Mesenchymal stem cell (in vitro differentiated cells and primary cell): ENCODE measurements around the gene KDM3A.

Source experiments
- DNase-seq: peaks from one replicate; pipeline ENCODE4 v3.0.0-alpha.2; 2013
- H2AFZ ChIP-seq: one replicate; pipeline ENCODE4 v1.6.1; 2013; ENCODE audit warnings: low read depth, mild to moderate bottlenecking, control low read depth, inconsistent platforms, low read length, moderate library complexity
- H2AK5ac ChIP-seq: 2 replicates; pipeline ENCODE4 v1.6.1; 2013; ENCODE audit warnings: low read length, moderate library complexity, mild to moderate bottlenecking, inconsistent platforms; ENCODE audit not compliant: severe bottlenecking
- H2BK120ac ChIP-seq: one replicate; pipeline ENCODE4 v1.6.1; 2013; ENCODE audit warnings: low read depth, mild to moderate bottlenecking, inconsistent platforms, low read length, moderate library complexity
- H2BK12ac ChIP-seq, 2 experiments: one replicate each; pipeline ENCODE4 v1.6.1; 2013; ENCODE audit warnings: inconsistent platforms in 2 of 2, low read length in 2 of 2, mild to moderate bottlenecking in 2 of 2, moderate library complexity in 2 of 2, control low read depth in 1 of 2
- H2BK15ac ChIP-seq: one replicate; pipeline ENCODE4 v1.6.1; 2013; ENCODE audit warnings: mild to moderate bottlenecking, low read depth, inconsistent platforms; ENCODE audit not compliant: poor library complexity, severe bottlenecking
- H2BK5ac ChIP-seq: 2 replicates; pipeline ENCODE4 v1.6.1; 2013; ENCODE audit warnings: low read depth, mild to moderate bottlenecking, low read length, control low read depth, inconsistent platforms; ENCODE audit not compliant: poor library complexity, severe bottlenecking
- H3K14ac ChIP-seq, 2 experiments: one replicate each; pipeline ENCODE4 v1.6.1; 2013; ENCODE audit warnings: inconsistent platforms in 2 of 2, low read length in 2 of 2, control low read depth in 1 of 2, mild to moderate bottlenecking in 1 of 2, moderate library complexity in 1 of 2
- H3K18ac ChIP-seq, 2 experiments: one replicate each; pipeline ENCODE4 v1.6.1; 2013; ENCODE audit warnings: inconsistent platforms in 2 of 2, low read length in 2 of 2, control low read depth in 1 of 2, low read depth in 1 of 2, mild to moderate bottlenecking in 1 of 2
- H3K23ac ChIP-seq, 2 experiments: one replicate each; pipeline ENCODE4 v1.6.1; 2013; ENCODE audit warnings: inconsistent platforms in 2 of 2, low read length in 2 of 2, mild to moderate bottlenecking in 2 of 2, moderate library complexity in 2 of 2, control low read depth in 1 of 2
- H3K27ac ChIP-seq: 2 replicates; pipeline ENCODE4 v1.5.1; 2013; ENCODE audit warnings: mild to moderate bottlenecking, moderate library complexity, low read length, control low read depth, inconsistent platforms; ENCODE audit not compliant: poor library complexity, severe bottlenecking
- H3K27me3 ChIP-seq, 2 experiments: 2 replicates each; pipeline versions ENCODE4 v1.6.1 to v1.7.0; 2013; ENCODE audit warnings: low read length in 2 of 2, mild to moderate bottlenecking in 2 of 2, moderate library complexity in 2 of 2, control low read depth in 1 of 2, inconsistent platforms in 1 of 2; ENCODE audit not compliant: control insufficient read depth in 1 of 2, insufficient read depth in 1 of 2
- H3K36me3 ChIP-seq, 2 experiments: 2 replicates each; pipeline versions ENCODE4 v1.6.1 to v1.7.0; 2013; ENCODE audit warnings: low read length in 2 of 2, control low read depth in 1 of 2, inconsistent platforms in 1 of 2, low read depth in 1 of 2, mild to moderate bottlenecking in 1 of 2; ENCODE audit not compliant: insufficient read depth in 2 of 2, control insufficient read depth in 1 of 2
- H3K4ac ChIP-seq, 2 experiments: one replicate each; pipeline ENCODE4 v1.6.1; 2013; ENCODE audit warnings: inconsistent platforms in 2 of 2, low read length in 2 of 2, mild to moderate bottlenecking in 2 of 2, moderate library complexity in 2 of 2, control low read depth in 1 of 2, low read depth in 1 of 2
- H3K4me1 ChIP-seq: 2 replicates; pipeline ENCODE4 v1.6.1; 2013; ENCODE audit warnings: low read depth, low read length, control low read depth; ENCODE audit not compliant: control insufficient read depth, insufficient read depth
- H3K4me2 ChIP-seq: 2 replicates; pipeline ENCODE4 v1.6.1; 2013; ENCODE audit warnings: low read length, mild to moderate bottlenecking, inconsistent platforms; ENCODE audit not compliant: poor library complexity, severe bottlenecking
- H3K4me3 ChIP-seq, 2 experiments: 2 replicates each; pipeline versions ENCODE4 v1.5.1 to v1.7.0; 2013; ENCODE audit warnings: low read length in 2 of 2, mild to moderate bottlenecking in 2 of 2, control low read depth in 1 of 2, low read depth in 1 of 2; ENCODE audit not compliant: insufficient read depth in 1 of 2
- H3K79me1 ChIP-seq: replicated peaks from 2 replicates; pipeline ENCODE4 v1.6.1; 2013; ENCODE audit warnings: mild to moderate bottlenecking, control low read depth, low read length, inconsistent platforms; ENCODE audit not compliant: poor library complexity, severe bottlenecking
- H3K9ac ChIP-seq: 2 replicates; pipeline ENCODE4 v1.7.0; 2013; ENCODE audit warnings: mild to moderate bottlenecking, low read length, moderate library complexity
- H3K9me3 ChIP-seq: 2 replicates; pipeline ENCODE4 v1.7.0; 2013; ENCODE audit warnings: mild to moderate bottlenecking, low read length; ENCODE audit not compliant: control insufficient read depth
- H4K8ac ChIP-seq: one replicate; pipeline ENCODE4 v1.6.1; 2013; ENCODE audit warnings: inconsistent platforms, mild to moderate bottlenecking, low read length, moderate library complexity
- H4K91ac ChIP-seq: one replicate; pipeline ENCODE4 v1.6.1; 2013; ENCODE audit warnings: mild to moderate bottlenecking, low read length, inconsistent platforms
- WGBS: methylation state at CpG from one replicate; pipeline ENCODE4 v1.1.7; 2013; ENCODE audit warnings: mixed read lengths; 5-methylcytosine and 5-hydroxymethylcytosine counted together

Gene KDM3A

GRCh38 chr2:86434290-86434689, 6.9 kb upstream of the KDM3A start:
- Histone ChIP-seq H3K4me1 (no peaks in the 10 kb centered on the region), H2BK5ac (no peak overlapping the region), H3K18ac (no peak overlapping the region), H2BK120ac (no peak overlapping the region), H3K27ac (no peak overlapping the region), H3K27me3 (no peaks in the 10 kb centered on the region), H3K14ac (no peak overlapping the region), H3K9ac (no peak overlapping the region), H4K8ac (no peak overlapping the region), H3K4me2 (no peak overlapping the region), H3K79me1 (no peaks in the 10 kb centered on the region), H3K23ac (no peak overlapping the region), H3K4ac (no peak overlapping the region), H3K36me3 (peaks cover 0 to 3% of the 10 kb centered on the region in 2 experiments), H4K91ac (no peak overlapping the region), H2AFZ (no peak overlapping the region), H2BK15ac (no peak overlapping the region), H3K9me3 (peaks cover 26% of the 10 kb centered on the region), H3K4me3 (no peak overlapping the region), H2AK5ac (no peak overlapping the region), H2BK12ac (no peak overlapping the region)
- DNase-seq = no peak

DNA sequence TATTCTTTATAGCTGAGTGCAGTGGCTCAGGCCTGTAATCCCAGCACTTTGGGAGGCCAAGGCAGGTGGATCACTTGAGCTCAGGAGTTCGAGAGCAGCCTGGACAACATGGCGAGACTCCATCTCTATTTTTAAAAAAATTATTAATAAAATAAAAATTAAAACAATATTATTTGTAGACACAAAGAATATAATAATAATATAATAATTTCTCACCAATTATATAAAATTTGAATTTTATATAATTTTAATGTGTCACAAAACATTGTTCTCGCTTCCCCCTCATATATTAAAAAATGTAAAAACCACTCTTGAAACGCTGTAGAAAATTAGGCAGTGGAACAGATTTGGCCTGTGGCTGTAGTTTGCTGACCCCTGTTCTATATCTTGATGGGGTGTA, 5.6 kb upstream of the KDM3A start:
- WGBS = no CpG with 5 or more reads among the region's 4 CpGs
- Histone ChIP-seq H3K23ac (no peak overlapping the region), H2BK15ac (no peak overlapping the region), H3K14ac (no peak overlapping the region), H3K36me3 (peaks cover 0 to 3% of the 10 kb centered on the region in 2 experiments), H3K4me3 (no peak overlapping the region), H3K4me1 (no peaks in the 10 kb centered on the region), H3K27me3 (no peaks in the 10 kb centered on the region), H2BK12ac (no peak overlapping the region), H3K4me2 (no peak overlapping the region), H3K18ac (no peak overlapping the region), H2AFZ (no peak overlapping the region), H2BK120ac (no peak overlapping the region), H3K27ac (no peak overlapping the region), H2BK5ac (no peak overlapping the region), H3K79me1 (no peaks in the 10 kb centered on the region), H3K4ac (no peak overlapping the region), H2AK5ac (no peak overlapping the region), H3K9me3 (peaks cover 34% of the 10 kb centered on the region), H3K9ac (no peak overlapping the region), H4K91ac (no peak overlapping the region), H4K8ac (no peak overlapping the region)
- no peak for DNase-seq

DNA sequence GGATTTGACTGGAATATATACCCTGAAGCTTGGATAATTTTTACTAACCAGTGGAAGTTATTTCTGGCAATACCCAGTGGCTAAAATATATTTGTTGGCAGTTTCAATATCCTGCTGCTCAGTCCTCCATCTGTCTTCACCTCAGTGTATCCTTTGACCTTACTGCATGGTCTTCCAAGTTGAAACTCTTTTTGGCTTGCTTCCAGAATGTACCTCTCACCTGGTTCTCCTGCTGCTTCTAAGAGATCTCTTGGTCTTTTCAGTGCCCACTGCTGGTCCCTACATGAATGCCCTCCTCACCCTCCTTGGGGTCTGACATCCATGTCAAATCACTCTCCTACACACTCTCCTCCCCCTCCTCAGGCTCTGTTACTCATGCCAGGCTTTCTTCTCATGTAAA, 4.8 kb upstream of the KDM3A start:
- DNase-seq = no peak

GRCh38 chr2:86439879-86440630, 1.1 kb upstream of the KDM3A start:
- no peak overlapping the region for H4K8ac ChIP-seq
- H3K4me3 ChIP-seq = peak overlapping the region in 1 of 2 experiments; percentile 74
- no peak overlapping the region for H3K4ac ChIP-seq
- peak overlapping the region; percentile 100 for H3K27ac ChIP-seq
- no peak overlapping the region for H3K23ac ChIP-seq
- H3K4me1 ChIP-seq = peaks cover 4% of the 10 kb centered on the region
- H2BK5ac ChIP-seq = no peak overlapping the region
- H3K14ac ChIP-seq = no peak overlapping the region
- no peak overlapping the region for H2AFZ ChIP-seq
- 93% methylated on average over 1 of the region's 3 CpGs for WGBS
- peaks cover 3 to 11% of the 10 kb centered on the region in 2 experiments for H3K36me3 ChIP-seq
- DNase-seq = no peak
- H3K9ac ChIP-seq = peak overlapping the region; percentile 88
- peaks cover 1% of the 10 kb centered on the region for H3K79me1 ChIP-seq
- no peak overlapping the region for H3K4me2 ChIP-seq
- H2AK5ac ChIP-seq = no peak overlapping the region
- no peak overlapping the region for H2BK12ac ChIP-seq
- no peaks in the 10 kb centered on the region for H3K27me3 ChIP-seq
- no peak overlapping the region for H2BK120ac ChIP-seq
- H3K9me3 ChIP-seq = peaks cover 29% of the 10 kb centered on the region
- no peak overlapping the region for H3K18ac ChIP-seq
- H4K91ac ChIP-seq = no peak overlapping the region
- H2BK15ac ChIP-seq = no peak overlapping the region

More for the DNA sequence above, 4.8 kb upstream of the KDM3A start:
- H3K23ac ChIP-seq = no peak overlapping the region
- H2AK5ac ChIP-seq = no peak overlapping the region
- no peak overlapping the region for H2BK5ac ChIP-seq
- H3K9me3 ChIP-seq = peaks cover 29% of the 10 kb centered on the region
- H3K27me3 ChIP-seq = no peaks in the 10 kb centered on the region
- H2BK12ac ChIP-seq = peak overlapping the region in 1 of 2 experiments; percentile 31
- H2AFZ ChIP-seq = no peak overlapping the region
- H3K4me3 ChIP-seq = no peak overlapping the region
- H3K9ac ChIP-seq = no peak overlapping the region
- no peak overlapping the region for H3K14ac ChIP-seq
- H4K91ac ChIP-seq = no peak overlapping the region
- no peak overlapping the region for H3K4me2 ChIP-seq
- H4K8ac ChIP-seq = no peak overlapping the region
- no peaks in the 10 kb centered on the region for H3K4me1 ChIP-seq
- H3K27ac ChIP-seq = no peak overlapping the region
- H2BK15ac ChIP-seq = no peak overlapping the region
- H3K36me3 ChIP-seq = peaks cover 0 to 3% of the 10 kb centered on the region in 2 experiments
- no peak overlapping the region for H2BK120ac ChIP-seq
- H3K18ac ChIP-seq = no peak overlapping the region
- no peak overlapping the region for H3K4ac ChIP-seq
- H3K79me1 ChIP-seq = no peaks in the 10 kb centered on the region
